Testis (tissue), 2 donors: Measurements from ENCODE around the gene HEY2.

ENCODE experiments used
- POLR2A ChIP-seq: fragments of 450-650 bp; IDR thresholded peaks from one replicate; pipeline ENCODE4 v1.6.1; 2017; ENCODE audit warnings: antibody characterized with exemption, mild to moderate bottlenecking, moderate library complexity
- TF ChIP-seq, protein P1 (sequence below), 3 experiments: fragments of 450-650 bp in 2 of 3; fragments of 200-600 bp in 1 of 3; sonication (generic) in 1 of 3; IDR thresholded peaks; one replicate each; pipeline ENCODE4 v1.5.1; 2016 to 2019; ENCODE audit warnings: antibody characterized with exemption in 3 of 3, mild to moderate bottlenecking in 2 of 3, moderate library complexity in 1 of 3

DNA sequence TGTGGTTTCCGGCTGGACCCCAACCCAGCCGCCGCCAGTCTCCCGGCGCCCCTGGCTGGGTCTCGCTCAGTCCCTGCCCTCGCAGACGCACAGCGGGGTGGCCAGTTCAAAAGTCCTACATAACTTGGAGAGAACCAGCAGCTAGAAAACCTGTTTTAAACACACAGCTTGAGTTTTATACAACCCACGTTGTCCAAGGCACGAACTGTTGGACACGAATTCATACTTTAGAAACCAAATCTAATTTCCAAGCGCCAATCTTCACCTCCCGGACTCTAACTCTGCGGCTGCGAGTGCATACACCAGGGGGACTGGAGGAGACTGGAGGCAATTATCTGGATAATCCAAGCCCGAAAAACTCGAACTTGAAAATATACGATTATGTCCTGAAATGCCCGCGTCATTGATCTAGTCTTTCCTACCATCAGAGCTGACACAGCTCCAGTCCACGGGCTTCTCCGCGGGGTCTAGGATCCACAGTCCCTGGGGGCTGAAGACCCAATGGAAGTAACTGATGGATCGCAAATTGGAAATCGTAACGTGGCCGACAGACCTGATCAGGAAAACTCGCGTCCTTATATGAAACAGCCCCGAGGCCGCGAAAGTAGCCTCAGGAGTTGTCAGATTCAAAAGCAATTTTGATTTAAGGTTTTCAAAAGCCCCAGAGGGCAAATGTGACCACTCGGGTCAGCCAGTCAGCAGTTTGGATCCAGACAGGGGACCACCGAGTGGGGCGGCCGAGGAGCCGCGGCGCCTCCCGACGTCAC is 843 bp upstream of the HEY2 start:
- no peak for TF ChIP-seq POLR2A
- TF ChIP-seq, protein P1, sequence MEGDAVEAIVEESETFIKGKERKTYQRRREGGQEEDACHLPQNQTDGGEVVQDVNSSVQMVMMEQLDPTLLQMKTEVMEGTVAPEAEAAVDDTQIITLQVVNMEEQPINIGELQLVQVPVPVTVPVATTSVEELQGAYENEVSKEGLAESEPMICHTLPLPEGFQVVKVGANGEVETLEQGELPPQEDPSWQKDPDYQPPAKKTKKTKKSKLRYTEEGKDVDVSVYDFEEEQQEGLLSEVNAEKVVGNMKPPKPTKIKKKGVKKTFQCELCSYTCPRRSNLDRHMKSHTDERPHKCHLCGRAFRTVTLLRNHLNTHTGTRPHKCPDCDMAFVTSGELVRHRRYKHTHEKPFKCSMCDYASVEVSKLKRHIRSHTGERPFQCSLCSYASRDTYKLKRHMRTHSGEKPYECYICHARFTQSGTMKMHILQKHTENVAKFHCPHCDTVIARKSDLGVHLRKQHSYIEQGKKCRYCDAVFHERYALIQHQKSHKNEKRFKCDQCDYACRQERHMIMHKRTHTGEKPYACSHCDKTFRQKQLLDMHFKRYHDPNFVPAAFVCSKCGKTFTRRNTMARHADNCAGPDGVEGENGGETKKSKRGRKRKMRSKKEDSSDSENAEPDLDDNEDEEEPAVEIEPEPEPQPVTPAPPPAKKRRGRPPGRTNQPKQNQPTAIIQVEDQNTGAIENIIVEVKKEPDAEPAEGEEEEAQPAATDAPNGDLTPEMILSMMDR (IDR thresholded peaks at IDR 0.05), result no peak
